H1 (cell line): ENCODE measurements around the gene PGM3. TPM values are rescaled to one million over a fixed set of nuclear protein-coding genes. Genes with fewer than 3 reads are reported as not detected.

Source experiments
- CTBP2 ChIP-seq: IDR thresholded peaks from 2 replicates; pipeline ENCODE4 v1.7.0; 2011; ENCODE audit warnings: borderline replicate concordance, mild to moderate bottlenecking, moderate library complexity, mixed read lengths, low read length; ENCODE audit not compliant: insufficient read depth, insufficient read length
- PHF8 ChIP-seq: fragments of 200-600 bp; sonication (generic); conservative IDR thresholded peaks from 2 replicates; pipeline ENCODE4 v1.7.1; 2012; ENCODE audit warnings: low read depth, mild to moderate bottlenecking, inconsistent platforms, low read length, moderate library complexity
- SP4 ChIP-seq: IDR thresholded peaks from 2 replicates; pipeline ENCODE4 v1.6.1; 2012; ENCODE audit warnings: low read length, inconsistent platforms
- YY1 ChIP-seq: IDR thresholded peaks from 2 replicates; pipeline ENCODE4 v1.6.1; 2011; ENCODE audit warnings: low read depth, mild to moderate bottlenecking, low read length
- polyA plus RNA-seq, 7 experiments: library from polyadenylated mRNA; depleted of rRNA in 3 of 7; stranded (reverse) in 5 of 7; unstranded in 2 of 7; fragments of >200 nt in 5 of 7; fragments of 200-250 nt in 2 of 7; gene quantifications; 1 replicate in 5 of 7; 2 replicates in 1 of 7; 4 replicates in 1 of 7; pipeline versions ENCODE4 v1.2.1 to v1.2.3, GENCODE V29; 2011 to 2013; ENCODE audit warnings: missing spikeins in 2 of 7, mixed read lengths in 2 of 7
- total RNA-seq: library from RNA; stranded (reverse); fragmentation: NEBNext Ultra II Directional; extraction: Animal tissue kit (Norgen Biotek cat#: 25700); gene quantifications from 2 replicates; pipeline ENCODE4 v1.2.1, GENCODE V29; 2021
- TF ChIP-seq, protein P1 (sequence below), 3 experiments: IDR thresholded peaks; 1 replicate in 2 of 3; 2 replicates in 1 of 3; pipeline versions ENCODE4 v1.5.1 to v1.6.1; 2011; ENCODE audit warnings: low read length in 3 of 3, mild to moderate bottlenecking in 3 of 3, inconsistent platforms in 2 of 3, low read depth in 1 of 3, moderate library complexity in 1 of 3; ENCODE audit not compliant: insufficient read depth in 1 of 3; ENCODE audit errors: control extremely low read depth in 1 of 3
- TF ChIP-seq, protein P2 (sequence below): IDR thresholded peaks from 2 replicates; pipeline ENCODE4 v1.6.1; 2012; ENCODE audit warnings: low read length, inconsistent platforms

Gene PGM3
- total and polyA plus RNA-seq, 2 of the 8 experiments (the other 6 are each of a cell fraction or from before 2014, with no cell fraction given), result 14.5 to 60.5 TPM

DNA sequence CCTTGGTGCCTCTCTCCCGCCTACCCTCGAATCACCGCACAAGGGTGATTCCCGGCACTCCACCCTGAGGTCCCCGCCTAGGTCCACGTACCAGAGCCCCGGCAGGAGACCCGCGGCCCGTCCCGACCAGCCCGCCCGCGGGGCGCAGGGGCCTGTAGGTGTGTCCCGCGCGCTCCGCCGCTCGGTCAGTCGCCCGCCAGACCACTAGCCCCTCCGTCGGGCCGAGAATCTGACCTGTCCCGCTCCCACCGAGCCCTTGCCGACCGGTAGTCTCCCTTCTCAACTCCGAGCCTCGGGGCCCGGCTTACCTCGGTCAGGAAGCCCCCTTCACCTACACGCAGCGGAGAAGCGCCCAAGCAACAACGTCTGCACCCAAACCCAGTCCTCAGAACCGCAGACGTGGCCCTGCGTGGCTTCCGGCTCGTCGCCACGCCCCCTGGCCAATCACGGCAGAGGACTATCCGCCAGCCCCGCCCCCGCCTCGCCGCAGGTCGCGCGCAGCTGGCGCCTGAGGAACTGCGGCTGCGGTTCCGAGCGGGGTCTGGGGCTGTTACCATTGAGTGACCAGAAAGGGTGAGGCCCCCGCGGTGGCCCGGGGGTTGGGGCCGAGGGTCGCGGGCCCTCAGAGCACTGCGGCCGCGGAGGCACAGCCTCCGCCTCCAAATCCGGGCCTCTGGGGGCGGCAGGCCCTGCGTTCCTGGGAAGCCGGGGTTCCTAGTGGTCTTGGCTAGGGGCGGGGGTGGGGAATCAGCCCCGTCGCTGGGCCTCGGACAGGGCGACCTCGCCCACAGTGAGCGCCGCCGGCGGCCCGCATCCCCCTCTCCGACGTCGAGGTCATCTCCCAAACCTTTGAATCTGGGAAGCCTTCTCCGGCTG, at the start of gene PGM3, which contains the start of gene RWDD2A (continued):
- TF ChIP-seq SP4, result no peak
- no peak for TF ChIP-seq YY1
- TF ChIP-seq, protein P1, sequence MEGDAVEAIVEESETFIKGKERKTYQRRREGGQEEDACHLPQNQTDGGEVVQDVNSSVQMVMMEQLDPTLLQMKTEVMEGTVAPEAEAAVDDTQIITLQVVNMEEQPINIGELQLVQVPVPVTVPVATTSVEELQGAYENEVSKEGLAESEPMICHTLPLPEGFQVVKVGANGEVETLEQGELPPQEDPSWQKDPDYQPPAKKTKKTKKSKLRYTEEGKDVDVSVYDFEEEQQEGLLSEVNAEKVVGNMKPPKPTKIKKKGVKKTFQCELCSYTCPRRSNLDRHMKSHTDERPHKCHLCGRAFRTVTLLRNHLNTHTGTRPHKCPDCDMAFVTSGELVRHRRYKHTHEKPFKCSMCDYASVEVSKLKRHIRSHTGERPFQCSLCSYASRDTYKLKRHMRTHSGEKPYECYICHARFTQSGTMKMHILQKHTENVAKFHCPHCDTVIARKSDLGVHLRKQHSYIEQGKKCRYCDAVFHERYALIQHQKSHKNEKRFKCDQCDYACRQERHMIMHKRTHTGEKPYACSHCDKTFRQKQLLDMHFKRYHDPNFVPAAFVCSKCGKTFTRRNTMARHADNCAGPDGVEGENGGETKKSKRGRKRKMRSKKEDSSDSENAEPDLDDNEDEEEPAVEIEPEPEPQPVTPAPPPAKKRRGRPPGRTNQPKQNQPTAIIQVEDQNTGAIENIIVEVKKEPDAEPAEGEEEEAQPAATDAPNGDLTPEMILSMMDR (IDR thresholded peaks at IDR 0.05; ENCODE audit: control extremely low read depth in 1 of 3, insufficient read depth in 1 of 3, low read depth in 1 of 3, low read length in 3 of 3), result no peak
- peak; percentile 73 for TF ChIP-seq PHF8
- TF ChIP-seq, protein P2, sequence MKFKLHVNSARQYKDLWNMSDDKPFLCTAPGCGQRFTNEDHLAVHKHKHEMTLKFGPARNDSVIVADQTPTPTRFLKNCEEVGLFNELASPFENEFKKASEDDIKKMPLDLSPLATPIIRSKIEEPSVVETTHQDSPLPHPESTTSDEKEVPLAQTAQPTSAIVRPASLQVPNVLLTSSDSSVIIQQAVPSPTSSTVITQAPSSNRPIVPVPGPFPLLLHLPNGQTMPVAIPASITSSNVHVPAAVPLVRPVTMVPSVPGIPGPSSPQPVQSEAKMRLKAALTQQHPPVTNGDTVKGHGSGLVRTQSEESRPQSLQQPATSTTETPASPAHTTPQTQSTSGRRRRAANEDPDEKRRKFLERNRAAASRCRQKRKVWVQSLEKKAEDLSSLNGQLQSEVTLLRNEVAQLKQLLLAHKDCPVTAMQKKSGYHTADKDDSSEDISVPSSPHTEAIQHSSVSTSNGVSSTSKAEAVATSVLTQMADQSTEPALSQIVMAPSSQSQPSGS, result no peak
- no peak for TF ChIP-seq CTBP2
